GM19455 (cell line): ENCODE data around the gene OR1F1.
"Not testable (repeated sequence)": the region's sequence is repeated elsewhere in the genome, so short reads cannot be mapped to it uniquely, and the experiment has no call there.

ENCODE experiments used
- ATAC-seq: cut with Tn5 transposase; IDR thresholded peaks from one replicate; pipeline ENCODE4 v1.9.1; 2021; ENCODE audit not compliant: unreplicated experiment

Gene OR1F1

DNA sequence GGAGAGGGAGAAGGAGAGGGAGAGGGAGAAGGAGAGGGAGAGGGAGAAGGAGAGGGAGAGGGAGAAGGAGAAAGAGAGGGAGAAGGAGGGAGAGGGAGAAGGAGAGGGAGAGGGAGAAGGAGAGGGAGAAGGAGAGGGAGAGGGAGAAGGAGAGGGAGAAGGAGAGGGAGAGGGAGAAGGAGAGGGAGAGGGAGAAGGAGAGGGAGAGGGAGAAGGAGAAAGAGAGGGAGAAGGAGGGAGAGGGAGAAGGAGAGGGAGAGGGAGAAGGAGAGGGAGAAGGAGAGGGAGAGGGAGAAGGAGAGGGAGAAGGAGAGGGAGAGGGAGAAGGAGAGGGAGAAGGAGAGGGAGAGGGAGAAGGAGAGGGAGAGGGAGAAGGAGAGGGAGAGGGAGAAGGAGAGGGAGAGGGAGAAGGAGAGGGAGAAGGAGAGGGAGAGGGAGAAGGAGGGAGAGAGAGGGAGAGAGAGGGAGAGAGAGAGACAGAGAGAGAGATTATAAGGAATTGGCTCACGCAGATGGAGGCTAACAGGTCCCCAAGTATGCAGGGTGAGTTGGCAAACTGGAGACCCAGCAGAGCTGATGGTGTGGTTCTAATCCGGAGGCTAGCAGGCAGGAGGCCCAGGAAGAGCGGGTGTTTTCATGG lies 9.8 kb downstream of the OR1F1 start:
- not testable (repeated sequence) for ATAC-seq

DNA sequence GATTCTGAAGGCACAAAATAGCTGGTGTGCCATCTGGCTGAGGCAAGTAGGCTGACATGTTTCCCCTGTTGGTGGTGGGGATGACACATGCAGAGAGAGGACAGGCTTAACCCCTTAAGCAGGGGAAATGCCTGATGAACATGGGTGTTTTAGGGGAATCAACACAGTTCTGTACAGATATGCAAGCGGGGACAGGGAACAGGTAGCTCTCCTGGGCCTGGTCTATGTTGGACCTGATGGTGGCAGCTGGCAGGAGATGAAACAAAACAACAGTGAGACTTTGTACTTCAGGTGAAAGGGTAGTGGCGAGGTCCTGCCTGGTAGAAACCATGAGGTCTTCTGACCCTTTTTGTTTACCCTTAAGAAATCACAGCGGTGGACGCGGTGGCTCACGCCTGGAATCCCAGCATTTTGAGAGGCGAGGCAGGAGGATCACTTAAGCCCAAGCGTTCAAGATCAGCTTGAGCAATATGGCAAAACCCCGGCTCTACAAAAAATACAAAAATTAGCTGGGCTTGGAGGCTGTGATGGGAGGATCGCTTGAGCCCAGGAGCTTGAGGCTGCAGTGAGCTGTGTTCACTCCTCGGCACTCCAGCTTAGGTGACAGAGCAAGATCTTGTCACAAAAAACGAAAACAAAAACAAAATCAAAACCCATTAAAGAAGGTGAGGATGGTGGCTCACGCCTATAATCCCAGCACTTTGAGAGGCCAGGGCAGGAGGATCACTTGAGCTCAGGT lies 10.5 kb downstream of the OR1F1 start:
- ATAC-seq = no peak

DNA sequence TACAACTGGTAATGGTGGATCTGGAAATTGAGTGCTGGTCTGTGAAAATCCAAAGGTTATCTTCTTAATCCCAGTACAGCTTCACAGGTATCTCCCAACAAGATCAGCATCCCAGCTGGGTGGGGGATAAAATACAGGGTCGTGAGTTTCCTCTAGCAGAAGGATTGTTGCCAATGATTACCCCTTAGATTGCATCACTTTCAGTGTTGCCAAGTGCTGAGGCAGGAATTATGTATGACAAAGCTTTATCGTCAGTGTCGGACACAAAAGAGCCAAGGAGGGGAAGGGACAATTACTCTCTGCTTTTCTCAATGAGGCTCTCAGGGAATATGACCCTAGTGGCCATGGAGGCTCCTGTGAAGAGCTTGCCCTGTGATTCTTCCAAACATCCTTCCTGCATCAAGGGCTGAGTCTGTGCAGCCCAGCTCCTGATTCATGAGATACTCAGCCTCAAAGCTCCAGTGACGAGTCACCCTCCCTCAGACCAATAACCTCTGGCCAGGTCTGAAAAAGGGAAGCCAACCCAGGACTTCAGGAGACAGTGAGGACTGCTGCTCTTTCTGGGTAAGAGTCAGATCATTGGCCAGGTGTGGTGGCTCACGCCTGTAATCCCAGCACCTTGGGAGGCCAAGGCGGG lies 15.0 kb downstream of the OR1F1 start:
- ATAC-seq = no peak

DNA sequence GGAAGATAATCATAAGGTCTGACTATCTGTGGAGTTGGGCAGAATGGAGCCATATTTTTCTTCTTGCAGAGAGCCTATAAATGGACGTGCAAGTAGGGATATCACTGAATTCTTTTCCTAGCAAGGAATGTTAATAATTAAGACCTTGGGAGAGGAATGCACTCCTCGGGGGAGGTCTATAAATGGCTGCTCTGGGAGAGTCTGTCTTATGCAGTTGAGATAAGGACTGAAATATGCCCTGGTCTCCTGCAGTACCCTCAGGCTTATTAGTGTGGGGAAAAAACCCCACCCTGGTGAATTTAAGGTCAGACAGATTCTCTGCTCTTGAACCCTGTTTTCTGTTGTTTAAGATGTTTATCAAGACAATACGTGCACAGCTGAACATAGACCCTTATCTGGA lies 17.9 kb downstream of the OR1F1 start:
- not testable (repeated sequence) for ATAC-seq

DNA sequence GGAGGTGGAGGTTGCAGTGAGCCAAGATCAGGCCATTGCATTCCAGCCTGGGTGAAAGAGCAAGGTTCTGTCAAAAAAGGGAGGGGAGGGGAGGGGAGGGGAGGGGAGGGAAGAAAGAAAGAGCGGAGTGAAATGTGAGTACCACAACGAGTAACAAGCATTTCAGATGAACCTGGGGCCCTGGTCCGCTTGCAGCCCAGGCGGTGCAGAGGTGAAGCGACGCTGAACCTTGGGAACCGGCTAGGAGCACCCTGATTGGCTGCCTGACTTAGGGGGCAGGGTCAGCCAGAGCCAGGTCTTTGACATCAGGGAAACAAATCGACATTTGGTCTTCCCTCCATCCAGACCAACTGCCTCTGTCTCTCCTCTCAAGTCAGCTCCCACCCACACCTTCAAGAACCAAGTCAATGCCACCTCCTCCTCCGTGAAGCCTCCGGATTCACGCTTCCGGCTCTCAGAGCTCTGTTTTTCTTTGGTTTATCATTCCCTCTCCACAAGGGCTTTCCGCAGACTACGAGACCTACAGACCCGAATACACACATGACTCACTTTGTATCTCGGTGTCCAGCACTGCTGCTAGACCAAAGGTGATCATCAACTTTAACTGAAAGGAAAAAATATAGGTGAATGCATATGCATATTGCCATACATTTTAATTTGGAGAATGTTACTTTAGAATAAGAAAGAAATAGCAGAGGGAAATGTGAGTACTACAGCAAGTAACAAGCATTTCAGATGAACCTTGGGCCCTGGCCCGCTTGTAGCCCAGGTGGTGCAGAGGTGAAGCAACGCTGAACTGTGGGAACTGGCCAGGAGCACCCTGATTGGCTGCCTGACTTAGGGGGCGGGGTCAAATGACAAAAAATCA lies 19.3 kb downstream of the OR1F1 start:
- no peak for ATAC-seq

DNA sequence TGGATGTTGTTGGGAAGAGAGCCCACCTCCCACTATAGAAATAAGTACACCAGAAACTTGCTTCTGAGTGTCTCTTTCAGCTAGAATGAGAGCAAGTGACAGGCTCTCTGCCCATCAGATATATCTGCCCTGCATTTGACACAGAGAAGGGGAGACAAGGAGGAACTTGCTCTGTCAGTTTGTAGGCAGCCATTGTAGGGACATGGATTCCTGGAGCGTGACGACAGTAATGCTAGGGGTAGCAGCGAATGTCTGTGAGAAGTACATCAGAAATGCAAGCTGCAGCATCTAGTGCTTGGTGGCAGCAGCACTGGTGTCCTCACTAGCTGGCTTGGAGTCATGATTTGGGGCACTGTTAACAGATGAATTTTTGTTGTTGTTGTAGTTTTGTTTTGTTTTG lies 24.0 kb downstream of the OR1F1 start:
- no peak for ATAC-seq

DNA sequence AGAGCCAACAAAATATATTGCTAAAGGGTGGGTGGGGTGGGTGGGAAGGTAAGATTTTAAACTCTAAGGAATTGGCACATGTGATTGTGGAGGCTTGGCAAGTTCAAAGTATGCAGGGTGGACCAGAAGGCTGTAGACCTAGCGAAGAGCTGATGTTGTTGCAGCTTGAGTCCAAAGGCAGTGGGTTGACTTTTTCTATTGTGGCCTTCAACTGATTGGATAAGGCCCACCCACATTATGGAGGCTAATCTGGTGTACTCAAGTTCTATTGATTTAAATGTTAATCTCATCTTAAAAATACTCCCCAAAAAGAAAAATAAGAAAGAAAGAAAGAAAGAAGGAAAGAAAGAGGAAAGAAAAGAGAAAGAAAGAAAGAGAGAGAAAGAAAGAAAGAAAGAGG lies 24.6 kb downstream of the OR1F1 start:
- ATAC-seq = no peak

DNA sequence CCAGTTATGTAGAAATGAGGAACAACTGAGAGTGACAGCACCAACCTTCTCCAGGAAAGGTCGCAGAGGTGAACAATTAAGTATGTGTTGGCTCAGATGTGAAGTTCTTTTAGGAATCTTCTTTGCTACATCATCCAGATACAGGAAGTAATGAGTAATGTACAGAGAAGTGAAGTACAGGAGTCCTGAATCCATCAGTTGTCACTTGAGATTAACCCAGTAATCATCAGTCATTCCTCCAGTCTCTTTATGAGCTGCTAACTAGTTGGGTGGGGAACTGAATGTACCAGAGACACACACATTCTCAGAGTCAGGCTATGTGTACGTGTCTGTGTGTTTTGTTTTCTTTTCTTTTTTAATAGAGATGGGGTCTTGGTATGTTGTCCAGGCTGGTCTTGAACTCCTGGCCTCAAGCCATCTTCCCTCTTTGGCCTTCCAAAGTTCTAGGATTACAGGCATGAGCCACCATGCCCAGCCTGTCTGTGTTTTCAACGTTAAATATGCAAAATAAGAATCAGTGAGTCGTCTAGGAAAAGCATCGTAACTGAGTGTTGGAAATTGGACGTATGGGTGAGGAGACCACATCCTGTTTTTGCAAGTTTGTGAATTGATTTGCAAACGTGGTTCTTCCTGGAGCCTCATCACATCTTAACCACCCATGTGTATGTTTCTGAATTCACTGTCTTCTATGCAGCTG lies 27.0 kb downstream of the OR1F1 start:
- no peak for ATAC-seq

DNA sequence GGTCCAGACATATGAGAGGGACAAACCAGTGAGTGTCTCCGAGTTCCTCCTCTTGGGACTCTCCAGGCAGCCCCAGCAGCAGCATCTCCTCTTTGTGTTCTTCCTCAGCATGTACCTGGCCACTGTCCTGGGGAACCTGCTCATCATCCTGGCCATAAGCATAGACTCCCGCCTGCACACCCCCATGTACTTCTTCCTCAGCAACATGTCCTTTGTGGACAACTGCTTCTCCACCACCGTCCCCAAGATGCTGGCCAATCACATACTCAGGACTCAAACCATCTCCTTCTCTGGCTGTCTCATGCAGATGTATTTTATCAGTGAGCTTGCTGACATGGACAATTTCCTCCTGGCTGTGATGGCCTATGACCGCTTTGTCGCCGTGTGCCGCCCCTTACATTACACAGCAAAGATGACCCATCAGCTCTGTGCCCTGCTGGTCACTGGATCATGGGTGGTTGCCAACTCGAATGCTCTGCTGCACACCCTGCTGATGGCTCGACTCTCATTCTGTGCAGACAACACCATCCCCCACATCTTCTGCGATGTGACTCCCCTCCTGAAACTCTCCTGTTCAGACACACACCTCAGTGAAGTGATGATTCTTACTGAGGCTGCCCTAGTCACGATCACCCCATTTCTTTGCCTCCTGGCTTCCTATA lies 27.7 kb downstream of the OR1F1 start:
- no peak for ATAC-seq

DNA sequence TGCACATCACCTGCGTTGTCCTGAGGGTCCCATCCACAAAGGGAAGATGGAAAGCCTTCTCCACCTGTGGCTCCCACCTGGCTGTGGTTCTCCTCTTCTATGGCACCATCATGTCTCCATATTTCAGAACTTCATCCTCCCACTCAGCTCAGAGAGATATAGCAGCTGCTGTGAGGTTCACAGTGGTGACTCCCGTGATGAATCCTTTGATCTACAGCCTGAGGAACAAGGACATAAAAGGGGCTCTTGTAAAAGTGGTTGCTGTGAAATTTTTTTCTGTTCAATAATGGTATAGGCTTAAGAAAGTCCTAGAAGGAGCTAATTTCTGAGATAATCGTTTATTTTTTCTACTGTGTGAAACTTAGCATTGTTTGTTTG lies 28.2 kb downstream of the OR1F1 start:
- ATAC-seq = no peak

DNA sequence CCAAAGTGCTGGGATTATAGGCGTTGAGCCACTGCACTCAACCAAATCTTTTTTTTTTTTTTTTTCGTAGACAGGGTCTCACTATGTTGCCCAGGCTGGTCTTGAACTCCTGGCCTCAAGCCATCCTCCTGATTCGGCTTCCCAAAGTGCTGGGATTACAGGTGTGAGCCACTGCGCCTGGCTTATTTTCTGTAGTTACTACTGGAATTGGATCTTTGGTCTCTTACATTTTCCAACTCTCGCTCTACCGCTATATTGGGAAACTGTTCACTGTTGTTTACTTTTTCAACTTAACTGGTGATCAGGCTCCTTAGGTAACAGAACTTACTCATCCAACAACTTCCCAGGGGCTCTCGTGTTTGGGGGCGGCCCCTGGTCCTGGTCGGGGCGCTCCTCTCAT lies 32.8 kb downstream of the OR1F1 start:
- no peak for ATAC-seq

DNA sequence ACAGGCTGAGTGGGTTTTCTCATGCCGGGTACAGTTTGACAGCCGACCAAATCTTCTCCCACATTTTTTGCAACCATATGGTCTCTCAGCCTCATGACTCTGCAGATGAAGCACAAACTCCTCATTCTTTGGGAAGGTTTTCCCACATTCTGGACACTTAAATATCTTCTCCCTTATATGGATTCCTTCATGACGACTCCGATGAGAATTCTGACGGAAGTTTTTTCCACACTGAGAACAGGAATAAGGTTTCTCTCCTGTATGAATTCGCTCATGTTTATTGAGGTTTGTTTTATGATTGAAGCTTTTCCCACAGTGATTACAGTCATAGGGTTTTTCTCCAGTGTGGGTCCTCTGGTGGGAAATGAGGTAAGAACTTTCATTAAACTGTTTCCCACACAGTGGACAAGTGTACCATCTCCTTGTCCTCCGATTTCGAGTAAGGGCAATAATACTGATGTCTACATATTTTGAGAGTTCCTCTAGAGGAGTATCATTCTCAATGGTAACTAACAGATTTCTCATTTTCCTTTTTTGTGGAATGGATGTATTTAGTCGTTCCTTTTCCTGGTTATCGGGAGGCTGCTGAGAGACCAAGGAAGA lies 36.0 kb downstream of the OR1F1 start:
- no peak for ATAC-seq

DNA sequence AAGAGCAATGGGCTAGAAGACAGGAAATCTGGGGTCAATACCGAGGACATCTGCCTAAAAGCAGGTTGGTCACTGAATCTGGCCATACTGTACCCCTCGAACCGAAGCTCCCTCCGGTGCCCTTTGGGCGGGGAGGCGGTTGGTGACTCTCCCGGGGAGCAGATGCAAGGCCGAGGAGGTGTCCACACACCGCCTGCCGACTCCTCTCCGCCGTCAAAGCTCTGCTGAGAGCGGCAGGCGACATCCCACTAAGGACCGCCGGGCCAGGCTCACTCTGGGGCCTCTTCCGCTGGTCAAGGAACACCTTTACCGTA lies 46.5 kb downstream of the OR1F1 start:
- no peak for ATAC-seq

DNA sequence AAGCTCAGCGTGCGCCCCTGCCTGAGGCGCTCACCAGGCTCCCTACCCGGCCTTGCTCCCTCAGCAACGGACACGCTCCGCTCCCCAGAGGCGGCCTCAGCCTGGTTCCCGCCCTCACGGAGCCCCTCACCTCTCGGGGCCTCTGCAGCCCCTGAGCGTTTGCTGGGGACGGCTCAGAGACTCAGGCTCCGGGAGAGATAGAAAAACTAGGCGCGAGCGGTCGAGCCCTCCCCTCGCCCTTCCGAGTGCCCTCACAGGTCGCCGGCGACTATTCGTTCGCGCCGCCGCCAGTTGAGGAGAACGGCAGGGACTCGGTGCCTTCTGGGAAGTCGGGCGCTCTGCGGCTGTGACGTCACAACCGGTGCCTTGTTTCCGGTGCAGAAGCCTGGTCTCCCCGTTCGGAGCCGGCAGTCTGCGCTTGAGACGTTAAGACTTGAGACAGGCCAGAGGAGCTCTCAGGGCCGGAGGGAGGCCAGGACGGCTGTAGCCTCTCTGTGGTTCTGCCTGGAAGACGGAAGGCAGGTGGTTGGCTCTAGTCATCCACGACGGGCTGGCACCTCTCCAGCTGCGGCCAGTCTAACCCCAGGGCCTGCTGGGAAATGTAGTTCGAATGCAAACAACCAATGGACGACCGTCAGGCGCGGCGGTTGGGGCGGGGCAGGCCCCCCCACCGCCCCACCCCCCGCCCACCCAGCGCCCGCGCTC lies 47.0 kb downstream of the OR1F1 start, which contains the start of gene ZNF200:
Gene ZNF200 (minus strand): TSS at position 302 of the 705 bp plus-strand sequence. CDS start 1,403 bp downstream, outside the sequence.
- peak; percentile 97 for ATAC-seq

DNA sequence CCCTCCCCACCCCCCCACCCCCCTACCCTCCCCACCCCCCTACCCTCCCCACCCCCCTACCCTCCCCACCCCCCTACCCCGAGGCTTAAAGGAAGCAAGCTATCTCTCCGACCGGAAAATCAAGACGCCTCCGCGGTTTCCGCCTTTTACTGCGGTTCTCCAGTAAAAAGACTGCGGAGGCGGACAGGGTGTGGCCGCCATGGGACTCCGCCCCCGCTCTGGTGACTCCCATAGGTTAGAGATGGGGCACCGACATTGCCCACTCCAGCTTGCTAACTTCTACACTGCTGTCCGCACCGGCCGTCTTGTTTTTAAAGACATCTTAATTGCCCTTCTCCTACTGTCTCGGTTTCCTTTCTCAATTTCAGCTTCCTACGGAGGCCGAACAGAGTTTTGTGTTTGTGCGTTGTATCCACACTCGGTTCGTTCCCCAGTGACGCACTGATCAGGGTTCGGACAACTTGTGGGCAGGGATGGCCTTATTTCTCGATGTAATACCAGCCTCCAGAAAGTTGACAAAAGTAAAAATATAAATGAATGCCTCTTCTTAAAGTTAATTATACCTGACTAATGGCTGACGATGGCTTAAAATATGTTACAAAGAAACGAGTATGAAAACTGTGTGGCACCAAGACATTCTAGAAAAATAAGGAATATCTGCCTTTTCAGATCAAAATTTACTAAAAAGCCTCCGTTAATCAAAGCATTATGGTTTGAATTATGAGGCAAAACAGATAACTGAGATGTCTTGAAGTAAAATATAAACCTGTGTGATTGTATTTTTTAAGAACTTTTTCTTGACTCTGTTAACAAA lies 48.1 kb downstream of the OR1F1 start:
- no peak for ATAC-seq

DNA sequence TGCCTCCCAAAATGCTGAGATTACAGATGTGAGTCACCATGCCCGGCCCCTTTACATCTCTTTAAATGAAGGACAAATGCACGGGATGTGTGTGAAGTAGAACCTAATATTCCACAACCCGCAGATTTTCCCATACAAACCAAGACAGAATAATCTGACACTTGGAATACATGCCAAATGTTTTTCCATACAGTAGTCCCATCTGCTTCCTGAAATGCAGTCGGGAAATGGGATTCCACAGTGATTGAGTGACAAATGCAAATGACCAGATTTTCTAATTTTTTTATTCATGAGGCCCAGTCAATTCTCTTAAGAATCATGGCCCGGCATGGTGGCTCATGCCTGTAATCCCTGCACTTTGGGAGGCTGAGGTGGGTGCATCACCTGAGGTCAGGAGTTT lies 53.8 kb downstream of the OR1F1 start:
- no peak for ATAC-seq

DNA sequence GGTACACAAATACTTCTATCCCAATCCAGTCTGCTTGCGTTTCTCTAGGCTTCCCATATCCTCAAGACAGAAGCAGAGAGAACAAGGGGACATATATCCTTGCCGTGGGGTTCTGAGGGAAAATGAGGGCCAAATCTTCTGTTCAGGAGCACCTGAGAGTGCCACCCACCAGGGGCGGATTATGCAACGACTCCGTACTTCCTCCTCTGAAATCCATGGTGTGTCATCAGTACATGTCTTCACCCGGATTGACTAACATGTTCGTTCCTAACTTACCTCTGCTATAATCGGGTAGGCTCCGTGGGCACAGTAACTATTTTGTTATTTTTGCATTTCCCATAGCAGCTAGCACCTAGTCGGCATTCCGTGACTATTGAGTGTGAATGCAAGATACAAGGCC lies 54.7 kb downstream of the OR1F1 start:
- no peak for ATAC-seq

DNA sequence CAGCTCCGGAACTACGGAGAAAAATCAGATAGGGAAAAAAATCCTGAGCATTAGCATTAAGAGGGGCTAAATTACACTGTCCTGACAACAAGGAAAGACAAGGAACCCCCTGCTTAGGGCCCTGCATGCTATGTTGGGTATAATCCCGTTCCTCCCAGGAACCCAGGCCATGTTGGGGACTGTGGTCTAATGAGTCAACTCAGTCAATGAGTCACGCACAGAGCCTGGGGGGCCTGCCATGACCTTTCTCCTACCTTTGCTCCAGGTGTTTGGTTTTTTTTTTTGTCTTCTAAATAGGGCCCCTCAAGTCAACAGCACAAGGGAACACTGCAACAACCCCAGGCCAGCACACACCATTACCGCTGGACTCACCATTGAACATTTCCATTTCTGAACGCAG lies 55.9 kb downstream of the OR1F1 start:
- ATAC-seq = no peak

DNA sequence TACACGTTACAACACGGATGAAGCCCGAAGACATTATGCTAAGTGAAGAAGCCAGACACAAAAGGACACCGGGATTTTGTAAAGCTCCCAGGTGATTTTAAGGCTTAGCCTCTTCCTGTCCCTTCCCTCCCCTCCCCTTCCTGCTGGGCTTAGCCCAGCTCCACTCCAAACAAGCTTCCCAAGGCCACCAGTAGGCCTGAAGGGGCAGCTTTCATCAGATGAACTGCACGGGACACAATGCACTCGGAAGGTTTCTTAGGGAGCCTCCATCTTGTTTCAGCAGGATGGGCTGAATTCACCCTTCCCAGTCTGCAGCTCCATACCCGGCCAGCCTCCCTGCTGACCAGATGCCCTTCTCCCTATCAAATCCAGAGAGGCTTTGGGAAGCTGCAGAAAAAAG lies 58.0 kb downstream of the OR1F1 start:
- ATAC-seq = no peak
